ENCODE measurements around the gene CUZD1.

DNA sequence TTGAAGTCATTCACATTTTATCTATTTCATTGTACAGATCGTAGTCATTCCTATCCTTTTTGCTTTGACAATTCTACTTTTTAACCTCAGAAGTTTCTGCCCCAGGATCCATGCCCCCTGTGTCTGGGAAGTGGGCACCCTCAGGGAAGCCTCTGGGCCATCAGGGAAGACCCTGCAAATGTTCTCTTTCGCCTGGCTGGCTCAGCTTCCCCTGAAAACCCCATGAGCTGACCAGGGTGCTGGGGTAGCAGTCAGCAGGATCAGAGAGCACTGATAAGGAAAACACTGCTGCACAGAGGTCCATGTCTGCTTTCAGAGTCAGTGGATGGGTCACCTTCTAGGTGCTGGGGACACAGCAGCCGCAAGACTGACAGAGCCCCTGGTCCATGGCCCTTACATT, 23.8 kb downstream of the CUZD1 start:
- TF ChIP-seq, protein P1, sequence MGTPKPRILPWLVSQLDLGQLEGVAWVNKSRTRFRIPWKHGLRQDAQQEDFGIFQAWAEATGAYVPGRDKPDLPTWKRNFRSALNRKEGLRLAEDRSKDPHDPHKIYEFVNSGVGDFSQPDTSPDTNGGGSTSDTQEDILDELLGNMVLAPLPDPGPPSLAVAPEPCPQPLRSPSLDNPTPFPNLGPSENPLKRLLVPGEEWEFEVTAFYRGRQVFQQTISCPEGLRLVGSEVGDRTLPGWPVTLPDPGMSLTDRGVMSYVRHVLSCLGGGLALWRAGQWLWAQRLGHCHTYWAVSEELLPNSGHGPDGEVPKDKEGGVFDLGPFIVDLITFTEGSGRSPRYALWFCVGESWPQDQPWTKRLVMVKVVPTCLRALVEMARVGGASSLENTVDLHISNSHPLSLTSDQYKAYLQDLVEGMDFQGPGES (IDR thresholded peaks at IDR 0.05; ENCODE audit: low read depth, low read length) = no peak
- TF ChIP-seq EZH2phosphoT487 (IDR thresholded peaks at IDR 0.05; ENCODE audit: borderline replicate concordance, low read depth) (no peak), TCF12 (IDR thresholded peaks at IDR 0.05) (no peak), JUND (IDR thresholded peaks at IDR 0.05) (no peak), CTCF (IDR thresholded peaks at IDR 0.05) (no peak), RAD21 (IDR thresholded peaks at IDR 0.05; ENCODE audit: low read length) (no peak), FOXM1 (IDR thresholded peaks at IDR 0.05; ENCODE audit: low read depth) (no peak), MEF2A (IDR thresholded peaks at IDR 0.05; ENCODE audit: borderline replicate concordance, low read depth) (no peak), REST (IDR thresholded peaks at IDR 0.05; ENCODE audit: low read depth, low read length) (no peak), POLR2AphosphoS5 (IDR thresholded peaks at IDR 0.05; ENCODE audit: low read depth, low read length) (no peak)
- TF ChIP-seq, protein P2, sequence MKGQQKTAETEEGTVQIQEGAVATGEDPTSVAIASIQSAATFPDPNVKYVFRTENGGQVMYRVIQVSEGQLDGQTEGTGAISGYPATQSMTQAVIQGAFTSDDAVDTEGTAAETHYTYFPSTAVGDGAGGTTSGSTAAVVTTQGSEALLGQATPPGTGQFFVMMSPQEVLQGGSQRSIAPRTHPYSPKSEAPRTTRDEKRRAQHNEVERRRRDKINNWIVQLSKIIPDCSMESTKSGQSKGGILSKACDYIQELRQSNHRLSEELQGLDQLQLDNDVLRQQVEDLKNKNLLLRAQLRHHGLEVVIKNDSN (IDR thresholded peaks at IDR 0.05; ENCODE audit: borderline replicate concordance, low read depth) = no peak

Measured in SK-N-SH (cell line).